ENCODE measurements around the gene HTRA2. TPM values are rescaled to one million over a fixed set of nuclear protein-coding genes. Genes with fewer than 3 reads are reported as not detected.

The HTRA2 gene
- total RNA-seq, 4 donors from 2014 or later: 13.1 to 40.1 (median 33.9) TPM

DNA sequence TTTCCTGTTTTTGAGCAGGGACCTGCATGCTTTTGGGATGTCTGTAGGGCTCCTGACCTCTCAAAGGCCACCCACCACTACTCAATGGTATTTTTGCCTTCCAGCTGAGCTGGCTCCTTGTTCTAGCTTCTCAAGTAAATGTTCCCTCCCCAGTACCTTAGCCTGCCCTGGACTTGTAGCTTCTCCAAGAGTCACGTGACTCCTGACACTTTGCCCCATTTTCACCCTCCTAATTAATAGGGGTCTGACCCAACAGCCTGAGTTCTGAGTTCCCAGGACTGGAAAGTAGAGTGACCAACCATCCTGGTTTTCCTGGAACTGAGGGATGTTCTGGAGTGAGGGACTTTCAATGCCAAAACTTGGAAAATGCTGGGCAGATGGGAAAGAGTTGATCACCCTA, 34.3 kb upstream of the HTRA2 start:
- TF ChIP-seq, protein P1, sequence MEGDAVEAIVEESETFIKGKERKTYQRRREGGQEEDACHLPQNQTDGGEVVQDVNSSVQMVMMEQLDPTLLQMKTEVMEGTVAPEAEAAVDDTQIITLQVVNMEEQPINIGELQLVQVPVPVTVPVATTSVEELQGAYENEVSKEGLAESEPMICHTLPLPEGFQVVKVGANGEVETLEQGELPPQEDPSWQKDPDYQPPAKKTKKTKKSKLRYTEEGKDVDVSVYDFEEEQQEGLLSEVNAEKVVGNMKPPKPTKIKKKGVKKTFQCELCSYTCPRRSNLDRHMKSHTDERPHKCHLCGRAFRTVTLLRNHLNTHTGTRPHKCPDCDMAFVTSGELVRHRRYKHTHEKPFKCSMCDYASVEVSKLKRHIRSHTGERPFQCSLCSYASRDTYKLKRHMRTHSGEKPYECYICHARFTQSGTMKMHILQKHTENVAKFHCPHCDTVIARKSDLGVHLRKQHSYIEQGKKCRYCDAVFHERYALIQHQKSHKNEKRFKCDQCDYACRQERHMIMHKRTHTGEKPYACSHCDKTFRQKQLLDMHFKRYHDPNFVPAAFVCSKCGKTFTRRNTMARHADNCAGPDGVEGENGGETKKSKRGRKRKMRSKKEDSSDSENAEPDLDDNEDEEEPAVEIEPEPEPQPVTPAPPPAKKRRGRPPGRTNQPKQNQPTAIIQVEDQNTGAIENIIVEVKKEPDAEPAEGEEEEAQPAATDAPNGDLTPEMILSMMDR (IDR thresholded peaks at IDR 0.05): no peak
- no peak for TF ChIP-seq POLR2A (IDR thresholded peaks at IDR 0.05)
- H3K4me1 ChIP-seq: peaks cover 0 to 15% of the 10 kb centered on the region in 2 donors
- intact Hi-C loops (cut with DNase I; ENCODE audit: low total_unique reads): no loop called here
- H3K27me3 ChIP-seq: peaks cover 4 to 25% of the 10 kb centered on the region in 2 donors
- no peak overlapping the region for H3K27ac ChIP-seq
- H3K9me3 ChIP-seq: no peaks in the 10 kb centered on the region
- no peak overlapping the region for H3K4me3 ChIP-seq
- DNase-seq: no peak
- no peaks in the 10 kb centered on the region for H3K36me3 ChIP-seq

DNA sequence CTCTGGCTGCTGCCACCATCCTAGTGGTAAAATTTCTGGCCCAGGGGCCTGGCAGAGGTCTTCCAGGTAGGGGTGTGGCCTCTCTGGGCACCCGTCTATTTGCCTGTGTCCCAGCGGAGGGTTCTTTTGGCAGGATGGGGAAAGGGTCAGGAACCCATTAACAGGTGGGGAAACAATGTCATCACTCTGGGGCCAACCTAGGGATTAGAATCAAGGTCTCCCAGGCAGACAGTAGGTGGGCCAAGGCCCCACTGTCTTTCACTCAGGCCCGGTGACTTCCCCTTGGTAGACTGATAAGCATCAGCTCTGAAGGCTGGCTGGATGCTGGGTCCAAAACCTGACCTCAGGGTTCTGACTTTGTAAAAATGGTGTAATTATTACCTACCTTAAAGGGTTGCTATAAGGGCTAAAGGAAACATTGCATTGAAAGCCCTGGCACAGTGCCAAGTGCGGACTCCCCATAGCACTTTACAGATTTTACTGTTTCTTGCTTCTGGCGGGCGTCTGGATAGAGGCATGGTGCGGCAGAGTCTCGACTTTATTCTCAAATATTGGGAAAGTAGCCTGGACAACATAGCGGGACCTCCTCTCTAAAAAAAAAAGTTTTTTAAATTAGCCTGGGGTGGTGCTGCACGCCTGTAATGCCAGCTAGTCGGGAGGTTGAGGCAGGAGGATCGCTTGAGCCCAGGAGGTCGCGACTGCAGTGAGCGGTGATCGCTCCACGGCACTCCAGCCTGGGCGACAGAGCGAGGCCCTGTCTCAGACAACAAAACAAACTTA, 32.5 kb upstream of the HTRA2 start:
- Histone ChIP-seq H3K36me3 (no peaks in the 10 kb centered on the region), H3K27ac (no peak overlapping the region), H3K4me1 (peaks cover 0 to 15% of the 10 kb centered on the region in 2 donors), H3K27me3 (peaks cover 4 to 28% of the 10 kb centered on the region in 2 donors), H3K4me3 (no peak overlapping the region), H3K9me3 (no peaks in the 10 kb centered on the region)
- no peak for DNase-seq
- TF ChIP-seq POLR2A (IDR thresholded peaks at IDR 0.05): no peak
- TF ChIP-seq, protein P1 (IDR thresholded peaks at IDR 0.05): no peak
- intact Hi-C loops (cut with DNase I; ENCODE audit: low total_unique reads): no loop called here

DNA sequence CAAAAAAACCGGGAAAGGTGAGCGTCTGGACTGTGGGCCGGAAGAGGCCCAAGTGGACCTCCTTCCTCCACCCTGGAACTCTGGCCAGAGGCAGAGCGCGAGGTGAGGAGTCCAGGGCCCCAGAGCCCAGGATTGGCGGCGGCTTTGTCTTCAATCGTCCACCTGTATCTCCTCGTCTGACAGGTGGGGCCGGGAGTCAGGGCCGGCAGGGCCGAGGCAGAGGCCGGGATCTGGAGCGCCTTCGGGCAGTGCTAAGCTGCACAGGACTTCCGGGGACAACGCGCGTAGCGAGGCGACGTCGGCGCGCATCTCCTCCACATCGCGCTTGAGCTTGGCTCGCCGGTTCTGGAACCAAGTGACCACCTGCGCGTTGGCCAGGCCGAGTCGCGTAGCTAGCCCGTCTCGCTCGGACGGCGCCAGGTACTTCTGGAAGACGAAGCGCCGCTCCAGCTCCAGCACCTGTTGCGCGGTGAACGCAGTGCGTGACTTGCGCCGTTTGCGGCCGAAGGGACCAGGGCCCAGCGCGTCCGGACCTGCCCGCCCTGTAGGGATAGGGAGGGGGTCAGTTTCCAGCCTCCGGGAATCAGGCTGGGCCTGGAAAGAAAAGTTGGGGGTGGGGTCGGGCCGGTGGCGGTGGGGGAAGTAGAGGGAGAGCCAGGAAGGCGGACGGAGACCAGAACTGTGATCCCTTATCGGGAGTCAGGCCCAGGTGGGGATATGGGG, 31.8 kb upstream of the HTRA2 start:
- peaks cover 4 to 28% of the 10 kb centered on the region in 2 donors for H3K27me3 ChIP-seq
- peaks cover 0 to 15% of the 10 kb centered on the region in 2 donors for H3K4me1 ChIP-seq
- no peaks in the 10 kb centered on the region for H3K9me3 ChIP-seq
- DNase-seq: no peak
- H3K36me3 ChIP-seq: no peaks in the 10 kb centered on the region
- peak overlapping the region in 1 of 2 donors; percentile 9 for H3K4me3 ChIP-seq
- H3K27ac ChIP-seq: no peak overlapping the region
- intact Hi-C loops (cut with DNase I; ENCODE audit: low total_unique reads): no loop called here
- TF ChIP-seq, protein P1 (IDR thresholded peaks at IDR 0.05): no peak
- no peak for TF ChIP-seq POLR2A (IDR thresholded peaks at IDR 0.05)

DNA sequence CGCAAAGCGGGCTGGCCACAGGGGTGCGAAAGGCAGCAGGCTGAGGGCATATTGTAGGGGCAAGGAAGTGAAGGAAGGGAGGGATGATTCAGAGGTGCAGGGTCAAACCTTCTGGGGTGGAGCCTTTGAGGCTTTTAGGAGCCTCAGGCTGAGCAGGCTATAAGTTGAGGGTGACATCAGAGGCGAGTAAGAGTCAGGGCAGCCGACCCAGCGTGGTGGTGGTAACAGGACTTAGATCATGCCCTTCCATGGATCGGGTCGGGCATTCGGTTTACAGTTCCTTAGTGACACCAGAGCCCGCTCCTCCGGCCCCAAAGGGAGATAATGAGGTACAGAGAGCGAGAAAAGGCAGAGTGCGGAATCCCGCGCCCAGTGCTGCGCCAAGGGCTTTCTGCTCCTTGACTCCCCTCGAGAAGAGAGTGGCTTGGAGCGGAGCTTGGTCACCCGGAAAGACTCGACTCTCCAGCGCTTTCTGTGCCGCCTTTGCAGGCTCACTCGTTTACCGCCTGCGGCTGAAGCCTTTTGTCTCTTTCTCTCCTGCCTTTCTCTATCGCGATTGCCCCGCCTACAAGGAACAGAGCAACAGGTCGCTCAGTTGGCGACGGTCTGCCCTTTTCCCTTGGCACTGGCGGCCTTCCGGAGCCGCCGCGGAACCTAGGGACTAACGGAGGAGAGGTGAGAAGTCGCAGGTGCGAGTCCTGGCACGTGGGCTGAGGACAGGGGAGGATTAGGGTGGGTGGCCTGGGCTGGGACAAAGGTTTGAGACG, 31.1 kb upstream of the HTRA2 start:
- Histone ChIP-seq H3K4me3 (peak overlapping the region in 1 of 2 donors; percentile 9), H3K27ac (no peak overlapping the region), H3K9me3 (no peaks in the 10 kb centered on the region), H3K4me1 (peaks cover 0 to 15% of the 10 kb centered on the region in 2 donors), H3K27me3 (peaks cover 4 to 28% of the 10 kb centered on the region in 2 donors), H3K36me3 (no peaks in the 10 kb centered on the region)
- TF ChIP-seq POLR2A (IDR thresholded peaks at IDR 0.05): no peak
- TF ChIP-seq, protein P1 (IDR thresholded peaks at IDR 0.05): no peak
- intact Hi-C loops (cut with DNase I; ENCODE audit: low total_unique reads): no loop called here
- no peak for DNase-seq
